Fibroblast of upper back skin (primary cell): ENCODE measurements around the gene ZNF697.

ENCODE experiments used
- DNase-seq: peaks from one replicate; pipeline ENCODE4 v3.0.0-alpha.2; 2013

ZNF697 gene

GRCh38 chr1:119662034-119662437, 14.0 kb upstream of the ZNF697 start:
- no peak for DNase-seq

DNA sequence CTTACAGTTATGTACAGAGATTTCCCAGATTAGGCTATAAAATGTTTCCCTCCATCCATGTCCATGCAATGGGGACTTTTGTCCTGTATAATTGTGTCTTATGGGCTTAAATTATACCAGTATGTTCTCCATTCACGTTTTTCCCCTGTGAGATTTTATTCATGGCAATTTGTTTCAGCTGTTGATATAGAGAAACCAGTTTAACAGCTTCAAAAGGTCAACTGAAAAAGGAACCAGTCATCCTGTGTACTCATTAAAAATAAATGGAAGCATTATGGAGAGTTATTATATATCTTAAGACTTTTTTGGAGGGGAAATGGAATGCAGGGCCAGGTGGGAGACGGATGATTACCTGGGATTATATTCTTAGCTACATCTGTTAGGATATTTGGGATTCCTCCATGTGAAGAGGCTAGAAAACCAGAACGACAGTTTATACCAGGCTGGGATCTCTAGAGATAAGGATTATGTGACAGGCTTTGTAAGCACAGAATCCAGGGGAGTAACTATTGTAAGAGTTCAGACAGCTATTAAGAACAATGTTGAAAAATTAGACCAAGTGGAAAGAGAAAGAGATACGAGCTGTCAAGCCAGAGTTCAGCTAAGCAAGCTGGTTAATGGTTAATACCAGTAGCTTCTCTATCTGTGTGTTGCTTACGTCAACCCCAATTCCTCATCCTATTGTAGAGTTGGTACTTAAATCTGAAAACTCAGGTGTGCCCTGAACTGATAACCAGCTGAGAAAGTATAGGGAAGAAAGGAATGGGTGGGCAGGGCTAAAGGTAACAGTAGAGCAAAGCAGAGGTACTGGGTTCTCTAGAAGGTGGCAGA, 12.4 kb upstream of the ZNF697 start:
- DNase-seq: no peak

DNA sequence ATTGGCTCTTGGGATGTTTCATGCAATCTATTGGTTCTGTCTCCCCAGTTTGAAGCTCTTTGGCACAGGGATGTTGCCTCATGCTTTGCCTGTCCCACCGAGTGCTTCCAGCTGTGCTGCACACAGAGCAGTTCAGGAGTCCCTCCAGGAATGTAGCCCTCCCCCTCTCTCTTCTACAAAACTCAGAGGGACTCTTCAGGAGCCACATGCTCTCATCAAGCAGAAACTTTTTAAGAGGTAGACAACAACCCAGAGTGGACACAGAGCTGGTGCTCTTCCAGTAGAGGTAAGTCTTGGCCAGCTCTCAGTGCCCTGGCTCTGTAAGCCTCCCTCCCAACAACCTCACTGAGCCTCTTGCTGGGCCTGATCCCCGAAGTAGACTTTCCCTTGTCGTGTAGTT, 11.6 kb upstream of the ZNF697 start:
- peak; percentile 65 for DNase-seq

DNA sequence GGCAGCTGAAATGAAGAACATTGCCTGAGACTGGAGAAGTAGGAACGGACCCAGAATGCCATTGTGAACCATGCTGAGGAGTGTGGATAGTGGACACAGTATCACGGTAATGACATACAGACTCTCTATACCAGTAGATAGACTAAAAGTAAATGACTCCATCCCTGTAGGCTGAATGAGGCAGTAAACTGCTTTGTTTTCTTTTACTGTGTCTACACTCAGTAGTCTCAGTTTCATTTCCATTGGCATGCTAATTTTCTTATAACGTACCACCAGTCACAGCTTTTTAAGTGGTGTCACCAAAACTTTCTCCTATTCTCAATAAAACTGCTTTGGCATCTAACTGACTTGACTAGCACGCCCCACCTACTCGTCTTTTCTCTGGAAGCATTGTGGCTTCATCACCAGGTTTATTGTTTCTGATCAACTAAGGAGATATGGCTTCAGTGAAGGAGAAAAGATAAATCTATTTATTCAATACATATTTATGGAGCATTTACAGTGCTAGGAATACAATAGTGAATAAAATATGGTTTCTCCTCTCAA, 8.4 kb upstream of the ZNF697 start:
- DNase-seq: no peak

- DNase-seq: no peak
These were observed 7.1 kb upstream of the ZNF697 start for GRCh38 chr1:119655154-119655553.

DNA sequence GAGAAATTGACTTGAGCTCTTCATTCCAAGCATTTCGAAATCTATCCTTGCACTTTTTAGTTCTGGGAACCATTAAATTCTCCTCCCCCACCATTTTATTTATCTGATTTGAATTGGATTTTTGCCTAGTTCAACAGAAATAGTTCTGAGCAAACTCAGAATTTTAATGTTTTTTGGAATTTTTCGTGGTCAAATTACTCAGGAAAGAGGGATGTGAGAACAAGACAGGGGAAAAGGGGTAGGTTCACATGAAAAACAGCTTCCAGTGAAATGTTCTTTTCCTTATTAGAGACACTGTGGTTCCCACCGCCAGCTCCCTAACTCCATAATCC, 5.7 kb upstream of the ZNF697 start:
- peak; percentile 91 for DNase-seq

- no peak for DNase-seq
These were observed 5.2 kb upstream of the ZNF697 start for GRCh38 chr1:119653135-119653838.

- no peak for DNase-seq
These were observed 4.5 kb upstream of the ZNF697 start for GRCh38 chr1:119652587-119652986.

DNA sequence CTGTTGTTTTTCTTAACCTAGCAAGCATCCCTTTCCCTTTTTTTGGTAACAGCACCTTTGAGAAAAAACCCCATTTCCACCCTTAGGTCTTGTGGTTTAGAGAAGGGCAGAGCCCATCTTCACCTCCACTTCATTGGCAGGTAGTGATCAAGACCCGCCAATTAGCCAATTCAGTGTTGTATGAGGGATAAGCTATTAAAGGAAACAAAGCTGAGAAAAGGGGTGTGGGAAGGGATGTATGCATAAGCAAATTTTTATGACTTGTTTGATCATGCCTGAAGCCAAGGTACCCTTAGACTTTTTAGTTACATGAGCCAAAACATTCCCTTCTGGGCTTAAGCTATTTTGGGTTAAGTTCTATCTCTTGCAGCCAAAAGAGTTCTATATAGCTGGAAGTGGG, 3.6 kb upstream of the ZNF697 start:
- no peak for DNase-seq

GRCh38 chr1:119651133-119651532, 3.1 kb upstream of the ZNF697 start:
- DNase-seq: no peak

DNA sequence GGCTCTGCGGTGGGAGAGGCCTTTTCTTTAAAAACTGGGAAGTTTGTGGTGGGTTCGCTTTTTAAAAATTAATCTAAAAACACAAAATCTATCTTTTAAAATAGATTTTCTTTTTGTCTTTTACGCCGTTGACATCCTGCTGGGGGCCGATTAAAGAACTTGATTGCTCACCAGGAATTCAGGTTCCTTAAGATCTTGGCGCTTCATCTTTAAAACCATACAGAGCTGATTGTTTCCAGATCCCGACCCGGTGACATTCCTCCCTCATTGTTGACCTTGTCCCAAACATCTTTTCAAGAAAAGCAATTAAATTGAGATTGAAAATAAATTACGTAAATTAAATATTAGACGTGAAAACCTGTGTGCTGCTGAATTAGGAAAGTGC, 546 bp upstream of the ZNF697 start:
- DNase-seq: no peak

- no peak for DNase-seq
These were observed 785 bp downstream of the ZNF697 start for GRCh38 chr1:119647228-119647733.

DNA sequence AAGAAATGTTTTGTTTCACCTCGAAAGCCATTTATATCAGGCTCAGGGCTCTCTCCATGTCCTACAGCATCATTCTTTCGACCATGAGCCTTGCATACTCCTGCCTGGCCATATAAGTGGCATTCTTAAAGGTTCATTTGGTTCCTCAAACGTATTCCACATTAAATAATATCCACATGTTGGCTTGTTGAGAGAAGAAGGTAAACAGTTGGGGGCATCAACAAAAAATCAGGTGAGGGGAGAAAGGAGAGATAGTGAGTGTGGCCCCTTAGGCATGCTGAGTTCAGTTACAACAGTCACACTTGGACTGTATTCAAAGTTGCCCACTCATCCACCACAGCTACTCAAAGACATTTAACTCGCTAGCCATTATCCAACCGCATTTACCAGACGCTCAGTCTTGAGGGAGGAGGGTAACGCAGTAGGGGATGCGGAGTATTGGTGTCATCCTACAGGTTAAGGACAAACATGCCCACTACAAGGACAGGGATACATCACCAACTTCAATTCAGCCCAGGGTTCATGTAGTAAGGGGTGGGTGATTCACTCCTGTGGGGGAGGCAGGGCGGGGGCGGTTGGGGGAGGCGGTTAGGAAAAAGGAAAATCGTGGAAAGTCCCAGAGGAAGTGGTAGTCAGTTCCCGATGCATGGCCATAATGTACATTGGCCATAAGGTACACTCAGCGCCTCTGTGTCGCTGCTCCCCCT, 1.4 kb downstream of the ZNF697 start:
- DNase-seq: peak; percentile 84

GRCh38 chr1:119639109-119639508, 9.0 kb downstream of the ZNF697 start:
- no peak for DNase-seq

GRCh38 chr1:119637710-119638109, 10.4 kb downstream of the ZNF697 start:
- no peak for DNase-seq

GRCh38 chr1:119636491-119637089, 11.5 kb downstream of the ZNF697 start:
- DNase-seq: no peak

- DNase-seq: no peak
These were observed 12.2 kb downstream of the ZNF697 start for GRCh38 chr1:119635811-119636390.

GRCh38 chr1:119634016-119634415, 14.1 kb downstream of the ZNF697 start:
- DNase-seq: no peak

GRCh38 chr1:119633575-119633974, 14.5 kb downstream of the ZNF697 start:
- no peak for DNase-seq

DNA sequence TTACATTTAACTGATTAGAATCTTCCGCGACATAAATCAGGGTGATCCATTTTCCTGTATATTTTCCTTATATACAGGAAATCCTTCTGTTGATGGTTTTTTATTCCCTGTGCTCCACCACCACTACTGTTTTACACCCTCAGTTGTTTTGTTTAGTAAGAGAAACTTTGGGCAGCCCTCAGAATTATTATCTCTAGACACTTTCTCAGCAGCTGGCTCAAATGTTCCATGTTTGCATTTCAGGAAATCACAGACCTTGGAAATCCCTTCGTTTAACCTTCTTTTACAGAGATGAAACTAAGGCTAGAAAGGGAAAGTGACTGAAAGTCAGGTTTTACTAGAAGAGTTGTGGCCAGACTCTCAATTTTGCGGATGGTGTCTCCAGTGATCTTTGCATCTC, 15.2 kb downstream of the ZNF697 start:
- no peak for DNase-seq

GRCh38 chr1:119632103-119632490, 16.0 kb downstream of the ZNF697 start:
- DNase-seq: no peak

- DNase-seq: peak; percentile 77
These were observed 16.5 kb downstream of the ZNF697 start for GRCh38 chr1:119631433-119632102.
